HG02981 (cell line): ENCODE data around the gene PHACTR1.

Experiments
- ATAC-seq: cut with Tn5 transposase; IDR thresholded peaks from one replicate; pipeline ENCODE4 v1.9.1; 2021; ENCODE audit warnings: mild to moderate bottlenecking, moderate library complexity; ENCODE audit not compliant: unreplicated experiment

The PHACTR1 gene

DNA sequence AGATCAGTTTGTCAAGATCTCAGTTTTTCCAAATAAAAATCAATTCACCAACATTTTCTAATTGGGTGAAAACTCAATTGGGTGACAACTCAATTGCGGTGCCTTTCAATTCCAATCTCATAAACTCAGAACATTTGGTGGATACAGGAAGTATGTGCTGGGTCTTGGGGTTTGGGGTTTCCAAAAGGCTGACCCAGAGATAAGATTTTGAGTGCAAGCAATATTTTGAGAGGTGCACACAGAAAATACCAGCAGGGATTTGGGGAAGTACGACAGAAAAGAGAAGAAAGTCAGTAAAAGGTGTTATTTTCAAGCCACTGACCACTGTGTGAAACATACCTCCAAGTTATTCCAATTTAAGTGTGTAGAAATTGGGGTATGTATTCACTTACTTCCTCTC lies 258.0 kb downstream of the PHACTR1 start:
- ATAC-seq, result no peak

DNA sequence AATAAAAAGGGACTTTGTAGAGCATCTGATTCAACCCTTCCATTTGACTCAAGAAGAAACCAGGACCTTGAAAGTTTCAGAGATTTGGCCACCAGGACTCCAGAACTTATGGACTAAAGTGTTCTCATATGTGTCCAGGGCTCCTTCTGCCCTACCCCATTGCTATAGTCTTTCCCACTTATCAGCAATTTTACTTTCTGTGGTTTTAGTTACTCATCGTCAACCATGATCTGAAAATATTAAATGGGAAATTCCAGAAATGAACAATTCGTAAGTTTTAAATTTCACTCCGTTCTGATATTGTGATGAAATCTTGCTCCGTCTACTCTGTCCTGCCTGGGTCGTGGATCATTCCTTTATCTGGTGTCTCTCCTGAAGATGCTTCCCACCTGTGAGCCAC lies 259.8 kb downstream of the PHACTR1 start:
- no peak for ATAC-seq

DNA sequence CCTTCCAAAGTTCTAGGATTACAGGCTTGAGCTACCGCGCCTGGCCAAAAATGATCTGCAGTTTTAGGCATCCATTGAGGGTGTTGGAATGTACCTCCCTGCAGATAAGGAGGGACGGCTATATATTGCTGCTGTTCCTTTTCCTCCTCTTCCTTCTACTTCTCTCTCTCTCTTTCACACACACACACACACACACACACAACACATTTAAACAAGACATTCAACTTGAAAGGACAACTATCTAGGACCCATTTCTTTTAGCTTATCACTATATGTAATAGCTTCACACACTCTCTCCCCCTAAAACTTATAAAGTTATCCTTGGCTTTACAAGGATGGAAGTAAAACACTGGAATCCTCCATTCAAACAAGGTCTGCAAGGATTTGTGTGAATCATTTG lies 260.6 kb downstream of the PHACTR1 start:
- ATAC-seq, result no peak

DNA sequence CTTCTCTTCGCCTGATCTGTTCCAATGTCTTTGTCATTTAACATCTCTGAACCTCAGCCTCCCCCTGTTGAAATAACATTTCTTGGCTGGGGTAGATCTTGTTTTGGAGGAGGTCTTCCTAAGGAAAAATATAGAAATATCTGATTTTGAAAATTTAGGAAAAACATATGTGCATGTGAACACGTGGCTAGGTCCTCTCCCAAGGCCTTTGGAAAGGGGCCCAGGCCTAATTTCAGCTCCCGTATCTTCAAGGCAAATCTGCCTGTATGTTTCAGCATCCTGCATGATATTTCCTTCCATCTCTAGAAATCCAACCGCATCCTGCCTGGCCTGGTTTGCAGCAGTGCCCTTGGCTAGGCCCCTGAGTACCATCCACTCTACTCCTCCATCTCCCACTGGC lies 261.2 kb downstream of the PHACTR1 start:
- ATAC-seq, result no peak

DNA sequence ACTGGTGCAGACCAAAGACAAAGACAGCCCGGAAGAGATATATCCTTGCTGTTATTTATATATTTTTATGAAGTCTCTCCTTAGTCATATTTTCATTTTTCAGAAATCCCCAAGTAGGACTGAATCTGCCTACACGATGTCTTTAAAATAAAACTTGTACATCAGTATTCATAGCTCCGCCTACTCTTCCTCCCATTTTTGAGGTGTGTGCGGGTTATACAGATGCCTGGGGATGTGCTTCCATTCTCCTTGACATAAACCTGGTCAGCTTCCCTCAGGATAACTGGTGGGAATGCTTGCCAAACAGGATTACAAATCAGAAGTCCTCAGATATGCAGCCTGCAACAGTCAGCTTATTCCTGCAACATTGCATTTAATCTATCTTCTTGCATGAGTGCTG lies 264.2 kb downstream of the PHACTR1 start:
- ATAC-seq, result no peak

DNA sequence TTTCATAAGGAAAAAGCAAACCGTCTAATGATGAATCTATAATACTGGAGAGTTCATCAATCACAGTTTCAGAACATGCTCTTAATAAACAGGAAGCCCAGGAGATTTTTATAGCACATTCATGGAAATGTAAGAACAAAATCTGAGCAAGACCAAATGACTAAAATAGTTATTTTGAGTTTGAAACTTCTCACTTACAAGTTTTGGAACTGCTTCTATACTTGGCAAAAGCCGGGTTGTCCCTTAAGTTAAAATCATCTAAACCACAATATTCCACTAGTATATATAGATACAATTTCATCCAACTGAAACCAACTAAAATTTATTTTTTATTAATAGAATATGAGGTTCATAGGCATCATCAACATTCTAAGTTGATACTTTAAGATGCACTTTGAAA lies 268.2 kb downstream of the PHACTR1 start:
- ATAC-seq, result no peak

DNA sequence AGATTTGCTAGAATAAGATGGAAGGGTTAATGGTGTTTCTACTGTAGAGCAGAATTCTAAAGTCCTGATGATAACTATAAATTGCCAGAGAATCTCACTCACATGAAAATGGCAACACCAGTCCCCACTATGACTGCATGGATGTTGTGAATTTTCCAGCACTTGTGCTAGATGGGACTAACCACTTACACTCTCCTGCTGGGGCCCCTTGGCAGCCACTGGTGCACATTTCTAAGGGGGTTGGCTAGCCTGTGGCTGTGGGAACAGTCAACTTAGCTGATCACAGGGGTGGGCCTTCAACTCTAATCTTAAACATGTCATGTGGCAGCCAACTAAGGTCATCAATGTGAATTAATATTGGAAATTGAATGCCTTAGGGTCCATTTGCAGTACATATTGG lies 271.2 kb downstream of the PHACTR1 start:
- no peak for ATAC-seq

DNA sequence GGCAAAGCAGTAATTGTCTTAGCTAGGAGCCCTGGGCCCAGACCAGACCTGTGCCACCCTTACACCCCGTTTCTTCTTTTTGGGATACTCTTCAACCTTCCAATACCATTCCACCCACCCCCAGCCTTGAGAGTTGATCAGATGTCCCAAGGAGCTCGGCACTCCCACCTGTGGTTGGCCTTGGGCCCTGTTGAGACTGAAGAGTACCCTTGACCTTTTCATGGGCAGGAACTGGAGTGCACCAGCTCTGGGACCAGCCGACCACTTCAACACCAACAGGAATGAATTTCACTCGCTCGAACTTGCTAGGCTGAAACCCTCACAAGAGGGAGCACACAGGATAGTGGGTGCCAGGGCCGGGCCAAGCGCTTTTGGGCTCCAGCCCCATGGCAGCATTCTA lies 273.6 kb downstream of the PHACTR1 start:
- no peak for ATAC-seq

DNA sequence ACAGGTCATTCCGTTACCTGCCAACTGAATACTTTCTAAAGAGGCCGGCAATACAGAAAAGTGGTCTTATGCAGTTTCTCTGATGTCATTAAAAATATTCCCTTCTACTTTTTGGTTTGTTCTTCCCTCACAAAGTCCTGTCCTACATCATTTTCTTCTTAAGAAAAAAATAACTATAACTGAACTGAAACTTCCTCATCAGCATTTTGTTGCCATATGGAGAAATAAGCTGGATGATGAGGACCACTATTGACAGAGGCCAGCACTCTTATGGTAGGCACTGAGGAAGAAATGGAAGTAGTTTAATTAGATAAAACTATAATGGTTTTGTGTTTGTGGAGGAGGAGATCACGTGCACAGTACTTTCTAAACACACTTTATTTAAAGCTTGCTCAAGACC lies 274.9 kb downstream of the PHACTR1 start:
- no peak for ATAC-seq

DNA sequence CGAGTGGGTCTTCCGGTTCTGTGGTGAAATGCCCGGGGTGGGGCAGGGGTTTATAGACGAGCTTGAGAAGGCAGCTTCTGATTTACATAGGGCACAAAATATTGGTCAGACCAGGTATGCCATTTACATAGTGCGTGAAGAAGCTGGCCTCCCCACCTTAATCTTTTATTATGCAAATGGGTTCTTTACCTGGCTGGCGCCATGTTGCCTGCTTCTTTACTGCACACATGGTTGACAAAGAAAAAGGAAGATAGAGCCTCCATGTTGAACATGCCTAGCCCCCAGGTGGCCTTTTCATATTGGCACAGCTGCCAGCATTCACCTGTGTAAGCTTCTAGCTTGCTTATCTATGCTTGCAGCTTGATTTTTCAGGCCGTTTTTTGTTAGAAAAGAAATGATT lies 276.2 kb downstream of the PHACTR1 start:
- no peak for ATAC-seq

DNA sequence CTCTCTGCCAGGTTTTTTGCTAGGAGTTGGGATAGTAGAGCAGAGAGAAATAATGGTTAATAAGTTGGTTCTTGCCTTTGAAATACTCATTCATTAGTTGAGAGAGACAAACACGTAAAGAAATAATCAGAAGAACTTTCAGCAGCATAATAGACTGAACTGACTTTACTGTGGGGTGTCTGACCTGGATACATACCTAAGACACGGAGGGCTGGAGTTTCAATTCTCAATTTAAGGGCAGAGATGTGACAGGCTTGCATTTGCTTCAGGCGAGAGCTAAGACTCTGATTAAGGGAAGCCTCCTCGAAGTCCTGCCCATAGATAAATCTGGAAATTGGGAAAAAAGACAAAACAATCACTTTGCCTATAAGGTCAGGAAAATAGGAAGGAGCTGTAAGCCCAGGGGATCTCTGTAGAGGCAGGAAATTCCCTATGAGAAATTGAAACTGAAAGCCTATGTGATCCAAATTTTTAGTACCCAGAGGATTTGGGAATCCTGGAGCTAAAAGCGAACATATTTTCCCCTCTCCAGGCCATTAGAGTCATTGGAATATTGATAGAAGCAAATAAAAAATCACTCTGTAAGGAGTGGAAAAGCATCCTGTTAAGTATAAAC lies 276.8 kb downstream of the PHACTR1 start:
- ATAC-seq, result no peak

DNA sequence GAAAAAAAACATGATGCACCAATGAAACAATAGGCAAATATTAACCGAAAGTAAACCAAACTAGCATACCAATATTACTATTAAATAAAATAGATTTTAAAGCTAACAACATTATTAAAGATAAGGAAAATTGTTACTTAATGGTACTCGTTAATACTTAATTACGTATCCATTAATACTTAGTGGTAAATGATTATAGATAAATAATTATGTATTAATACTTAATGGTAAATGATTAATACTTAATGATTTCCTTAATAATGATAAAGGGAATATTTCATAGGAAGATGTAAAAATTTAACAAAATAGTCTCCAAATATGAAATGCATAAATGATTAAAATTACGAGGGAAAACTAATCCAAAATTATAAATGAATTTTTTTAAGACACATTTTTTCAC lies 278.9 kb downstream of the PHACTR1 start:
- ATAC-seq, result no peak

DNA sequence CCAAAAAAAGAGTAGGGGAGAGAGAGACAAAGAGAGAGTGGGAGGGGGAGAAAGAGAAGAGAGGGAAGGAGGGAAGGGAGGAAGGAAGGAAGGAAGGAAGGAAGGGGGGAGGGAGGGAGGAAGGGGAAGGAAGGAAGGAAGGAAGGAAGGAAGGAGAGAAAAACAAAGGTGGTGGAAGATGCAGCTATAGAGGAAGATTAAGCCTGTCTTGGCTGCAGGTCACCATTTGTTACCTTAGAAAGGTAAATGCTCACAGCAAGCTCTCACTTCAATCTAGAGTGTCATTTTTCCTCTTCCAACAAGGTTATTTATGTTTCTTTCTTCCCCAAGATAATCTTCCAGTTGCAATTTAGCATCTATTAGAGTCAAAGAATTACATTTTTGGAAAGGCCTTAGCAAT lies 284.0 kb downstream of the PHACTR1 start:
- ATAC-seq, result no peak

DNA sequence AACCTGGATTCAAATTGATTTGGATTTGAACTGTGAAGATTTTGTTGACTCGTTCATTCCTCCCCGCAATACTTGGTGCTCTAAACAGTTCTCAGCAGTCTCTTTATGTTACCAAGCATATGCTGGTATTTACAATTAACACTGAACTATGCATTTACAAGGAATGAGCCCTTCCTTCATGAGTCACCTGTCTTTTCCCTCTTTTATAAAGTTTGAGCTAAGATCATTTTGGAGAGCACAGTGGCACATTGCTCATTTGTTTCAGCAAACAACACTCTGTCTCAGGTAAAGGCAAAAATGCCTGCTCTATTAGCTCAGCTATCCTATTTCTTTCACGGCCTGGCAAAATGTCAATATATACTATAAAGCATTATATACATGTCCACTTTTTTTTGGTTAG lies 285.4 kb downstream of the PHACTR1 start:
- ATAC-seq, result no peak

DNA sequence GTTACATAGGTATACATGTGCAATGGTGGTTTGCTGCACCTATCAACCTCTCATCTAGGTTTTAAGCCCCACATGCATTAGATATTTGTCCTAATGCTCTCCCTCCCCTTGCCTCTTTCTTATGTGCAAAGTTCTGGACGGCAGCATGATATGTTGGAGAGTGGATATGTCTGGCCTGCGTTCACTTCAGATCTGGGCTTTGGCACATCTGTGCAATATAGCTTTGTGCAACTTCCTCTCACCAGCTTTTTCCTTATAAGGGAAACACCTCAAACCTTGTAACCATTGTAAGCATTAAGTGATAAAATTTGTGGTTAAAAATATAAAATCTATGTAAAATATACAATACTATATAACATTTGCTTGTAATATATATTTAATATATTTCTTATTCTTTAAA lies 288.0 kb downstream of the PHACTR1 start:
- ATAC-seq, result no peak

DNA sequence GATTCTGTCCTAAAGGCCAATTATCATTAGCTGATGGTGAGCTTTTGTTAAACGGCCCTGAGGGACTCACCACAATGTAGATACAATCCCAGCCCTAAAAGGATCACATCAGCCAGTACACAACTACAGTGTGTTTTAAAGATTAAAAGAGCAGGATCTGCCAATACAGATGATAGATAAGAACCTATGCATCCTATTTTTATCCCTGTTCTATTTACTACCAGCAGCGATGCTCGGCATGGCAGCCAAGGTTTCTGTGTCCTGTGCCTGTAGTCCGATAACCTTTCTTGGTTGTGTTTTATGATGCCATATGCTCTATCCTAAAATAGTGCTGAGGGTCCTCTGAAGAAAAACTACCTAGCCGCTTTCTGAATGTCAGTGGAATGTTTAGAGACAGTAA lies 289.4 kb downstream of the PHACTR1 start:
- ATAC-seq, result no peak

DNA sequence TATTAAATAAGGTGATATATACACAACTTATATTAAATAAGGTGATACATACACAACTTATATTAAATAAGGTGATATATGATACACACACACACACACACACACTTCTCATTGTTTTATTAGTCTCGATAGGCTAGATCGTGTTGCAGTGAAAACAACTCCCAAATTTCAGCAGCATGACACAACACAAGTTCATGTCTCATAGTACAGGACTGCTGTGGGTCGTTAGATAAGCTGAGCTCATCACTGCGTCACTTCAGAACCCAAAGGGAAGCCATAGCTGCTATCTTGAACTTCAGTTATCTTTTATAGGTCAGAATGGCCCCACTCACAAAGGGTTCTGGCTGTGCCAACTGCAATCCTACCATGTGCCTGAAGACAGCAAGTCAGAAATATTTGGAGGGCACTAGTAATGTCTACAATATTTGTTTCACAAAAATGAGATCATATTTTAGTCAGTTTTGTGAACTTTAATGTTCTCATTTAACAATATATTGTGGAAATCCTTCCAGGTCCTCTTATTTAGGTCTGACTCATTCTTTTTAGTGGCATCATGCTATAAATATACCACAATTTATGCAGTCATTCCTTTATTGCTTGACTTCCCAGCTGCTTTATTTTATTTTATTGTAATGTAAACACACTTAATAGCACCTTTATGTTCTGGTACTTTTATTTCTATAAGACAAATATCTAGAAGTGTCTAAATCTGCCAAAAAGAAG lies 290.2 kb downstream of the PHACTR1 start:
- no peak for ATAC-seq

DNA sequence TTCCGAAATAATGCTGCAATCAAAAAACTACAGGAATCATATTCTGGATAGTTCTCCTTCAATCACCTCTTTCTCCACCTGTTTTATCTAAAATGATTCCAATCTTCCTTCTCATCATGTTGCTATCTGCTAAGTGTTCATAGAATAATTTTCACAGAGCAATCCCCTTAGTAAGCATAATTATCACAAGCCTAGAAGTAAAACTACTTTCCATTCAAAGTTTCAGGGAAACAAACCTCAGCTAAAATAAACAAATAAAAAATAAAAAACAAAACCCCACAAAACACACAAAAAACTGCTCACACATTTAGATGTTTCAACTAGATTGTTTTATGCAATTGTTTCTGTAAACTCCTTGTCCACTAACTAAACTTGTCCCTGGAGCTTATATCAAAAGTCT lies 291.2 kb downstream of the PHACTR1 start:
- no peak for ATAC-seq

DNA sequence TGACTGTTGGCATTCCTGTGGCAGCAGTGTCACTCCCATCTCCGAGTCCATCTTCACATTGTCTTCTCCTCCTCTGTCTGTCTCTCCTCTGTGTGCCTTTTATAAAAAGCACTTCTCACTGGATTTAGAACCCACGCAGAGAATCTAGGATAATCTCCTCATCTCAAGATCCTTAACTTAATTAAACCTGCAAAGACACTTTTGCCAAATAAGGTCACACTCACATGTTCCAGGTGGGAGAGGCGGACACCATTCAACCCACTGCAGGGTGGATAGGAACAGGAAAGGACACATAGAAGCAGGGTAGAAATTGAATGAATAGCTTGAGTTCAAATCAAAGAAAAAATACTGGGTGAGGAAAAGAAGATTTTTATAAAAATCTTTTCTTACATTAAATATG lies 292.5 kb downstream of the PHACTR1 start:
- ATAC-seq, result no peak

DNA sequence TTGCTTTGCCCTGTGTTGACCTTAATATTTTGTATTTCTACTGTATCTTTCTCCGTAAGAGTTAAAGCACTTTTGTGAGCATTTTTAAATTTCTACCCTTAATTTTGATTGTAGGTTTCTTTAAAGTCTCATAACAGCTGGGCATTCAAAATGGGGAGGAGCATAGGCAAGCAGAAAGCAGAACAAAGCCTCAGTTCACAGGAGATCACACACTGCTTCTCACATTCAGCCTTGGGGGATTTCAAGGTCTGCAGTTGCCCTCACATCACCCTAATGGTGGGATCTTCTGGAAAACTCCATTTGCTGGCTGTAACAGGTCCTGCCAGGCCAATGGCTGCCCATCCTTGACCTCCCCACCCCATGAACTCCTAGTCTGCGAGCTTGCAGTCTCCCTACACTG lies 292.9 kb downstream of the PHACTR1 start:
- no peak for ATAC-seq

DNA sequence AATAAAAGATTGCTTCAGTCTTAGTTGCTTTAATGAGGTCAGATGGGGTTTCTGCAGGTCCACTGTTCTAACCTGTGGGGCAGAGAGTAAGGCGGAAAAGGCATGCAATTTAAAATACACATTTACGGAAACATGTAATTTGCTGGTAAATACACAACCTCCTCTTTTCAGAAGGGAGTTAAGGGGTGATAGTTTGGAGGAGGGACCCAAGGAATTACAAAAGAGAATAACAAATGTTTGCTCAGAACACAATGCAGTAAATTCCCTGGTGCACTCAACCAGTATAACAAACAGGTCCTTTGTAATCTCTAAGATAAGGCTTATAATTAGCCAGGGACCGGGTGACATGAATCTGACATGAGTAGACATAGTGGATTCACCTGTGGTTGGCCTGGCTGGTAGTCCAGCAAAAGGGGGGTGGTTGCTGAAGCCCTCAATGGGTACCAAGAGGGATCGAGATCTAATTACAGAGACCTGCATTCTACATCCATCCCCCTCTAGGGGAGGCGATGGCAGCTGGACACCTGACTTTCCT lies 295.1 kb downstream of the PHACTR1 start:
- ATAC-seq, result no peak

DNA sequence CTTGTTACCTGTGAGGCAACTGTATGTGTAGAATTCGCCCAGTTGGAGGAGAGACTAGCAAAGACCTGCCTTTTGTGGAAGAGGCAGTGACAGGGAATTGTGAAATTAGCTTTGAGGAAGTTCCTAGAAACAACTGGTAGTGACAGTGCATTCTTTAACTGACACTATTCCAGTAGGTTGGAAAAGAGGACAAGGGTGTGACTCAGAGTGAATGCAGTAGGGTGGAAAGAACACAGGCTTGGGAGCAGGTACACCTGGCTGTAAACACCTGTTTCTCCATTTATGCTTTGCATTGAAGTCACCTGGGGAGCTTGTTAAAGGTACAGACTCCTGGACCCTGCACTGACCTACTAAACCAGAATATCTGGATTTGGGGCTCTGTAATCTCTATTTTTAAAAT lies 295.7 kb downstream of the PHACTR1 start:
- no peak for ATAC-seq
